Skeletal muscle tissue (tissue), 4 donors: ENCODE results near the gene USP36. TPM values are rescaled to one million over a fixed set of nuclear protein-coding genes. Genes with fewer than 3 reads are reported as not detected.

ENCODE experiments used
- H3K27ac ChIP-seq: one replicate; pipeline ENCODE4 v1.7.0; 2013; ENCODE audit warnings: mild to moderate bottlenecking, low read depth, low read length, inconsistent platforms
- H3K27me3 ChIP-seq, 3 donors: one replicate each; pipeline ENCODE4 v1.7.0; 2013; ENCODE audit warnings: low read length in 3 of 3; ENCODE audit not compliant: control insufficient read depth in 3 of 3, insufficient read depth in 3 of 3
- H3K36me3 ChIP-seq, 3 donors: one replicate each; pipeline ENCODE4 v1.7.0; 2013; ENCODE audit warnings: low read length in 3 of 3; ENCODE audit not compliant: control insufficient read depth in 3 of 3, insufficient read depth in 3 of 3
- H3K4me1 ChIP-seq, 3 donors: one replicate each; pipeline ENCODE4 v1.7.0; 2013; ENCODE audit warnings: low read length in 3 of 3, mild to moderate bottlenecking in 3 of 3; ENCODE audit not compliant: control insufficient read depth in 3 of 3, insufficient read depth in 3 of 3
- H3K4me3 ChIP-seq, 3 donors: one replicate each; pipeline ENCODE4 v1.7.0; 2013; ENCODE audit warnings: low read length in 3 of 3
- H3K9ac ChIP-seq, 3 donors: one replicate each; pipeline ENCODE4 v1.7.0; 2013; ENCODE audit warnings: low read length in 3 of 3, mild to moderate bottlenecking in 3 of 3, moderate library complexity in 2 of 3, low read depth in 1 of 3
- H3K9me3 ChIP-seq, 3 donors: one replicate each; pipeline ENCODE4 v1.7.0; 2013; ENCODE audit warnings: low read length in 3 of 3; ENCODE audit not compliant: control insufficient read depth in 3 of 3
- total RNA-seq: library from RNA; depleted of rRNA; stranded (reverse); fragments of >200 nt; gene quantifications from one replicate; pipeline ENCODE4 v1.2.3, GENCODE V29; 2014
- donor health status: Osteomylitis.

USP36 gene
- total RNA-seq, 1 donor from 2014 or later: 25.6 TPM

DNA sequence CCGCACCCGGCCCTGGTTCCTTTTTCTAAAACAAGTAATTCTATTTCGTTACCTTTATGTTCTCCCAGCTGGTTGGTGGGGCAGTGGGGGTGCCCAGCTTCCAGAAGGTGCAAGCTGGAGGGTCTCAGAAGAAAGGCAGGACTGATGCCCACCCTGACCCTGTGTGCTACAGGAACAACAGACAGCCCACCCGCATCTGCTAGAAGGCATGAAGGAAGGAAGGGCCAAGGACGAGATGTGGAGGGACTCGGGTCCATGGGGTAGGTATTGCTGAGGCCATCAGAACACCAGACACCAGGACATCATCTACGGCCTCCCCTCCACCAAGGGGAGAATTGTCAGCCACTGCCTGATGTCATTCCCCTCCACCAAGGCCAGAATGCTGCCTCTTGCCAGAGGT is 52.2 kb downstream of the USP36 start:
- Histone ChIP-seq H3K9ac (no peak overlapping the region), H3K36me3 (peaks cover 0 to 2% (median 0%) of the 10 kb centered on the region in 3 donors), H3K27me3 (no peaks in the 10 kb centered on the region), H3K4me3 (no peak overlapping the region), H3K4me1 (peaks cover 25 to 48% (median 44%) of the 10 kb centered on the region in 3 donors), H3K27ac (no peak overlapping the region), H3K9me3 (no peaks in the 10 kb centered on the region)

DNA sequence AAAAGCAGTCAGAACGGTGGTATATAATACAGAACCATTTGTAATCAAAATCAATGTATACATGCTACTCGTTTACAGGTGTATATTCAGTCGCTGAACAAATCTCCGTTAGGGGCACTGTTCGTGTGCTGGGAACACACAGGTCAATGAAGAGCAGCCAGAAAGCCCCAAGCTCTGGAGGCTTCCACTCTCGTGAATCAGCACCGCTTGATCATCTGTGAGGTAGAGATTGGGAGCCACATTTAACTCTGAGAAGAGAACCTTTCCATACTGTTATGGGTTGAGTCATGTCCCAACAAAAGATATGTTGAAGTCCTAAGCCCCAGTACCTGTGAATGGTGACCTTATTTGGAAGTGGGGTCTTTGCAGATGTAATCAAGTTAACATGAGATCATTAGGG is 53.2 kb downstream of the USP36 start:
- H3K4me3 ChIP-seq: no peak overlapping the region
- H3K27ac ChIP-seq: no peak overlapping the region
- H3K9me3 ChIP-seq: no peaks in the 10 kb centered on the region
- no peak overlapping the region for H3K9ac ChIP-seq
- peaks cover 20 to 45% (median 44%) of the 10 kb centered on the region in 3 donors for H3K4me1 ChIP-seq
- no peaks in the 10 kb centered on the region for H3K27me3 ChIP-seq
- no peaks in the 10 kb centered on the region for H3K36me3 ChIP-seq

DNA sequence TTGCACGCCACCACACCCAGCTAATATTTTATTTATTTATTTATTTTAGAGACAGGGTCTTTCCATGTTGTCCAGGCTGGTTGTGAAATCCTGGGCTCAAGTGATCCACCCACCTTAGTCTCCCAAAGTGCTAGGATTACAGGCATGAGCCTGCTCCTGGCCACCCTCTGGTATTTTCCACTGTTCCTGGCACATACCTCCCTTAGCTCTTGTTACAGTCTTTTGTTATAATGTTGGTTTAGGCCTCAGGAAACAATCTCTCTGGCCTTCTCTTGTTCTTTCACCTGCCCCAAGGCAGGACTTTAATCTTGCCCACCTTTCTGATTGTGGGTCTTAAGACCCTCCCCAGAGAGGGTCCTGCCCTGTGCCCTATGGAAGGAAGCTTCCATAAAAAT is 55.0 kb downstream of the USP36 start:
- H3K9ac ChIP-seq: no peak overlapping the region
- no peaks in the 10 kb centered on the region for H3K9me3 ChIP-seq
- H3K27me3 ChIP-seq: no peaks in the 10 kb centered on the region
- H3K4me1 ChIP-seq: peaks cover 12 to 34% (median 28%) of the 10 kb centered on the region in 3 donors
- no peak overlapping the region for H3K4me3 ChIP-seq
- H3K36me3 ChIP-seq: no peaks in the 10 kb centered on the region
- H3K27ac ChIP-seq: peak overlapping the region; percentile 60

DNA sequence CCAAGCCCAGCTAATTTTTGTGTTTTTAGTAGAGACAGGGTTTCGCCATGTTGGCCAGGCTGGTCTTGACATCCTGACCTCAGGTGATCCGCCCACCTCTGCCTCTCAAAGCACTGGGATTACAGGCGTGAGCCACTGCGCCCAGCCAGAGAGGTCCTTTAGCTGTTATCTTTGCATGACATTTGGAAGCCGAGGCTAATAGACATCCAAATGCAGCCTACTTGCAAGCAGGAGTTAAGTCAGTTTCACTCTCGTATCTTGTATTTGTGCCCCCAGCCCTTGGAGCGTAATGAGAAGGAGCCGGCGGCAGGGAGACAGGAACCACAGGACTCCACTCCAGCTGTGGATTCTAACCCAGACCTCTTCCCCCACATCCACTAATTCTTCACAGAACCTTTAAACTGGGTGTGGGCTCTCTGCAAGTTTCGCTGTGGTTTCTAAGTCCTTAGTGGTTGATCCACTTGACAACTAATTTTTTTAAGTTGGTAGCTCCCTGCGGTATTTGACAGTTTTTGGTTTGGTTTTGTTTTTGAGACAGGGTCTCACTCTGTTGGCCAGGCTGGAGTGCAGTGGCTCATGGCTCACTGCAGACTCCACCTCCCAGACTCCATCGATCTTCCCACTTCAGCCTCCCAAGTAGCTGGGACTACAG is 55.5 kb downstream of the USP36 start:
- Histone ChIP-seq H3K27me3 (no peaks in the 10 kb centered on the region), H3K4me3 (no peak overlapping the region), H3K4me1 (peaks cover 11 to 38% (median 30%) of the 10 kb centered on the region in 3 donors), H3K36me3 (no peaks in the 10 kb centered on the region), H3K9ac (no peak overlapping the region), H3K9me3 (no peaks in the 10 kb centered on the region), H3K27ac (peak overlapping the region; percentile 60)

DNA sequence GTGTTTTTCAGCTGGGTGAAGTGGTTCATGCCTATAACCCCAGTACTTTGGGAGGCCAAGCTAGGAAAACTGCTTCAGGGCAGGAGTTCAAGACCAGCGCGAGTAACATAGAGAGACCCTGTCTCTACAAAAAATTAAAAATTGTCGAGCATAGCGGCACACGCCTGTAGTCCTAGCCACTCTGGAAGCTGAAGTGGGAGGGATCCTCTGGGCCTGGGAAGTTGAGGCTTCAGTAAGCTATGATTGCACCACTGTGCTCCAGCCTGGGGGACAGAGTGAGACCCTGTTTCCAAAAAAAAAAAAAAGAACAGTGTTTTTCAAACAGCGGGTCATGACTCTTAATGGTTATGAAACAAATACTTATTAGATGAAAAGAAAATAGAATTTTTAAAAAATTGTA is 56.3 kb downstream of the USP36 start:
- Histone ChIP-seq H3K9me3 (no peaks in the 10 kb centered on the region), H3K27ac (peak overlapping the region; percentile 97), H3K36me3 (no peaks in the 10 kb centered on the region), H3K4me3 (no peak overlapping the region), H3K9ac (no peak overlapping the region), H3K27me3 (no peaks in the 10 kb centered on the region), H3K4me1 (peaks cover 4 to 40% (median 29%) of the 10 kb centered on the region in 3 donors)

DNA sequence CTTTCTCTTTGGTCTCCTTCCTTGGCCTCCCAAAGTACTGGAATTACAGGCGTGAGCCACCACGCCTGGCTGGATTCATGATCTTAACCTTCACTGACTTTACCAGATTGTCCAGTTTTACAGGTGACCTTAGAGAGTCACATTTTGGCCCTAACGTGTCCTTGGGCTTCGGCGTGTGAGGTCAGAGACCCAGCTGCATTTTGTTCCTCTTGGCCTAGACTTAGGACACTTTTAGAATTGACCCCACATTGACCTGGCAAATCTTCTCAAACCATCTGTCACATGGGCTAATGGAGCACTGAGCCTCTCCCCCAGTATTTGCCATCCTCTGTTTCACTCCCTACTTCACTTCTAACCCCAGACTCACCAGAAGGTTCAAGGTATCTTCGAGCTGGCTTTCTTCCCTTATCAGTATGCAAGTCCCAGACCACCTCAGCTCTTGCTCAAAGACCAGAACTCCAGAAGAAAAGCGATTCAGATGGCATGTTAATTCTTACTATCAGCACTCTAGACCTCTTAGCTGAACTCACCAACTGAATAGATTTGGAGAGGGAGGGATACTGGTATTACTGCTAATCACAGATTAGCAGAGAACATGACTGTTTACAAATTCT is 56.8 kb downstream of the USP36 start:
- no peaks in the 10 kb centered on the region for H3K36me3 ChIP-seq
- peak overlapping the region; percentile 97 for H3K27ac ChIP-seq
- H3K27me3 ChIP-seq: no peaks in the 10 kb centered on the region
- no peak overlapping the region for H3K4me3 ChIP-seq
- no peaks in the 10 kb centered on the region for H3K9me3 ChIP-seq
- no peak overlapping the region for H3K9ac ChIP-seq
- peaks cover 0 to 37% (median 26%) of the 10 kb centered on the region in 3 donors for H3K4me1 ChIP-seq

DNA sequence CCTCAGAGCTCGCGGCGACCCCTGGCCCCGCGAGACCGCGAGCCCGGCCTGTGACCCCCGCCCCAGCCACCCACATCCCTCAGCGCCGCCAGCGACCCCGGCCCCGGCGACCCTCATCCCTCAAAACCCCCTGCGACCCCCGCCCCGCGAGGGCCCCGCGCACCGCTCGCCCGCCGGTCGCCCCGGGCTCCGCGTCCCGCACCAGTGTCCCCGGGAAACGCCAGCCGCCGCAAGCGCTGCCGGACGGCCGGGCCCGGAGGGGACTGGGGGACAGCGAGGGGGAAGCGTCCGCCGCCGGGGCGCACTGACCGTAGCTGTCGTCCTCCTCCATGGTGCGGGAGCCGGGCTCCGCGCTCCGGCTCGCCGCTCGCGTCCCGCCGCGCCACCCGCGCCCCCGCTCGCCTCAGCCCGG is 58.7 kb downstream of the USP36 start, which contains the start of gene CYTH1:
CYTH1 (minus strand) TSS at position 381 of the 412 bp plus-strand sequence; CDS start at position 331, 50 bp downstream.
- Histone ChIP-seq H3K9me3 (no peaks in the 10 kb centered on the region), H3K4me1 (peaks cover 0 to 37% (median 26%) of the 10 kb centered on the region in 3 donors), H3K27me3 (no peaks in the 10 kb centered on the region), H3K9ac (peak within 1 kb of the TSS; percentile 90 to 96 (median 94)), H3K27ac (peak within 1 kb of the TSS; percentile 97), H3K36me3 (no peaks in the 10 kb centered on the region), H3K4me3 (peak within 1 kb of the TSS; percentile 85 to 93 (median 90))

DNA sequence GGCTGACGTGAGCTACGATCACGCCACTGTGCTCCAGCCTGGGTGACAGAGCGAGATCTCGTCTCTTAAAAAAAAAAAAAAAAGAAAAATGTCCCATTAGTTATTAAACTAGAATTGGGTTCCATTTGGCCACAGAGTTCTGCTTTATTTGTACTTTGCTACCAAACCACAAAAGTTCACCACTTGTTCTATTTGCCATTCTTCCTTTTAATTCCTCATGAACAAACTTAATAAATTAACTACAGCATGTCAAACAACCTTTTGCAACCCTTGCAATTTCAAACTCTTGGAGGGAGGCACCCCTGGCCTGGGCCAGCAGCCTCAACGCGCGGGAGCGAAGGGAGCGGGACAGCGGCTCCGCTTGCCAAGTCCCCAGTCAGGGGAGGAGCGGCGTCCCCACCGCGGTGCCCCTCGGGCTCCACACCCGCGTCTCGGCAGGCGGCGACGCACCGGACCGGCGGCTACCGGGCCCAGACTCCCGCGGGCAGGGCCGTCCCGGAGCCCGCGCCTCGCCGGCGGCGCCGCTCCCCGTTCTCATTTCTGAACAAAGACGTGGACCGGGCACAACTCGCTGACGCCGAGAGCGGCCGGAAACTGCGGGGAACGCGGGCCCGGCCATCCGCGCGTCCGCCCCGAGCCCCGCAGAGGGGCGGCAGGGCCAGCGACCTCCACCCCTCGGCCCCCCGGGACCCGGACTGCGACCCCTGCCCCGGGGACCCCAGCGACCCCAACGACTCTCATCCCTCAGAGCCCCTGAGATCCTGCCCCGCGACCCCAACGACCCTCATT is 59.3 kb downstream of the USP36 start:
- no peaks in the 10 kb centered on the region for H3K36me3 ChIP-seq
- peak overlapping the region; percentile 76 to 84 (median 80) for H3K4me3 ChIP-seq
- peaks cover 0 to 33% (median 23%) of the 10 kb centered on the region in 3 donors for H3K4me1 ChIP-seq
- no peaks in the 10 kb centered on the region for H3K9me3 ChIP-seq
- no peaks in the 10 kb centered on the region for H3K27me3 ChIP-seq
- H3K9ac ChIP-seq: peak overlapping the region; percentile 87 to 88 (median 88)
- H3K27ac ChIP-seq: peak overlapping the region; percentile 88

DNA sequence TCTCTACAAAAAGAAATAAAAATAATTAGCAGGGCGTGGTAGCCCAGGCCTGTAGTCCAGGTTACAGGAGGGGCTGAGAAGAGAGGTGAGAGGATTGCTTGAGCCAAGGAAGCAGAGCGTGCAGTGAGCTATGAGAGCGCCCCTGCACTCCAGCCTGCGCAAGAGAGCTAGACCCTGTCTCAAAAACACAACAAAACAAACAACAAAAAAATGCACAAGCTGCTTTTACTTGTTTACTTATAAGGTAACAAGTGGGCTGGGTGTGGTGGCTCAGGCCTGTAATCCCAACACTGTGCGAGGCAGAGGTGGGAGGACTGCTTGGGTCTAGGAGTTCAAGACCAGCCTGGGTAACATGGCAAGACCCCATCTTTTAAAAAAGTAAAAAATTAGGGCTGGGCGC is 60.3 kb downstream of the USP36 start:
- peak overlapping the region; percentile 75 for H3K27ac ChIP-seq
- H3K4me3 ChIP-seq: peak overlapping the region in 2 of 3 donors; percentile 15 to 19
- peak overlapping the region; percentile 3 to 60 (median 58) for H3K9ac ChIP-seq
- H3K36me3 ChIP-seq: no peaks in the 10 kb centered on the region
- no peaks in the 10 kb centered on the region for H3K27me3 ChIP-seq
- H3K9me3 ChIP-seq: no peaks in the 10 kb centered on the region
- peaks cover 0 to 30% (median 19%) of the 10 kb centered on the region in 3 donors for H3K4me1 ChIP-seq
